HCT116 (cell line): ENCODE measurements around the gene SASS6.

Experiments
- EZH2 ChIP-seq: fragments of 200-600 bp; sonication (generic); IDR thresholded peaks from 2 replicates; pipeline ENCODE4 v1.6.1; 2017; ENCODE audit warnings: antibody characterized with exemption, mixed run types
- EZH2phosphoT487 ChIP-seq: fragments of 200-600 bp; IDR thresholded peaks from 2 replicates; pipeline ENCODE4 v1.6.1; 2018; ENCODE audit warnings: antibody characterized with exemption, borderline replicate concordance
- POLR2AphosphoS5 ChIP-seq: IDR thresholded peaks from 2 replicates; pipeline ENCODE4 v1.6.1; 2011; ENCODE audit warnings: mild to moderate bottlenecking, low read depth, low read length, moderate library complexity

DNA sequence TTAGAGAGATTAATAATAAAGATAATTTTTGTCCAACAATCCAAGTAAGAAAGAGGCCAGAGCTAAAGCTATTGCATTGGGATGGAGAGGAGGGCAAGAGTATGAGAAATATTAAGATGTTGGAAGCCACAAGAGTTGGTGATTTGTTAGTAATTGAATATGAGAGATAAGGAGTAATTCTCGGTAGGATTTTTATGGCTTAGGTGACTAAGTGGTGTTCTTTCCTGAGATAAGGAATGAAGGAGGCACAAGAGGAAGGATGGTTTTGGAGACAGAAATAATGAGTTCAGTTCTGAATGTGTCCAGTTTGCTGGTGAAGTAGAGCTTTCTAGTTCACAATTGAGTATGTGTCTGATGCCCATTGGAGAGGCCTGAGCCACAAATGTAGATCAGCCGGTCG, 9.6 kb upstream of the SASS6 start:
- TF ChIP-seq EZH2 (no peak), POLR2AphosphoS5 (no peak), EZH2phosphoT487 (no peak)
